Measurements from ENCODE around the gene RIT1. TPM values are rescaled to one million over a fixed set of nuclear protein-coding genes. Genes with fewer than 3 reads are reported as not detected.
A peak's percentile ranks its signal among the peaks of the same experiment; 100 is the strongest.

Gene RIT1
- total RNA-seq, 1 donor from 2014 or later: 34.3 TPM

GRCh38 chr1:155919801-155920200 lies 8.7 kb upstream of the RIT1 start:
- TF ChIP-seq, protein P1, sequence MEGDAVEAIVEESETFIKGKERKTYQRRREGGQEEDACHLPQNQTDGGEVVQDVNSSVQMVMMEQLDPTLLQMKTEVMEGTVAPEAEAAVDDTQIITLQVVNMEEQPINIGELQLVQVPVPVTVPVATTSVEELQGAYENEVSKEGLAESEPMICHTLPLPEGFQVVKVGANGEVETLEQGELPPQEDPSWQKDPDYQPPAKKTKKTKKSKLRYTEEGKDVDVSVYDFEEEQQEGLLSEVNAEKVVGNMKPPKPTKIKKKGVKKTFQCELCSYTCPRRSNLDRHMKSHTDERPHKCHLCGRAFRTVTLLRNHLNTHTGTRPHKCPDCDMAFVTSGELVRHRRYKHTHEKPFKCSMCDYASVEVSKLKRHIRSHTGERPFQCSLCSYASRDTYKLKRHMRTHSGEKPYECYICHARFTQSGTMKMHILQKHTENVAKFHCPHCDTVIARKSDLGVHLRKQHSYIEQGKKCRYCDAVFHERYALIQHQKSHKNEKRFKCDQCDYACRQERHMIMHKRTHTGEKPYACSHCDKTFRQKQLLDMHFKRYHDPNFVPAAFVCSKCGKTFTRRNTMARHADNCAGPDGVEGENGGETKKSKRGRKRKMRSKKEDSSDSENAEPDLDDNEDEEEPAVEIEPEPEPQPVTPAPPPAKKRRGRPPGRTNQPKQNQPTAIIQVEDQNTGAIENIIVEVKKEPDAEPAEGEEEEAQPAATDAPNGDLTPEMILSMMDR (IDR thresholded peaks at IDR 0.05; ENCODE audit: unreplicated experiment): no peak
- Mint-ChIP-seq H3K27ac (no peak overlapping the region), H3K9me3 (no peaks in the 10 kb centered on the region), H3K4me3 (no peak overlapping the region), H3K4me1 (no peaks in the 10 kb centered on the region), H3K27me3 (ENCODE audit: low read depth) (no peaks in the 10 kb centered on the region), H3K36me3 (peaks cover 37% of the 10 kb centered on the region)
- DNase-seq (ENCODE audit: low spot score in 2 of 2, unreplicated experiment in 2 of 2): no peak

- Mint-ChIP-seq H3K27ac (no peak overlapping the region), H3K36me3 (peaks cover 41% of the 10 kb centered on the region), H3K4me3 (no peak overlapping the region), H3K9me3 (no peaks in the 10 kb centered on the region), H3K4me1 (no peaks in the 10 kb centered on the region), H3K27me3 (ENCODE audit: low read depth) (no peaks in the 10 kb centered on the region)
- TF ChIP-seq, protein P1 (IDR thresholded peaks at IDR 0.05; ENCODE audit: unreplicated experiment): no peak
- DNase-seq (ENCODE audit: low spot score in 2 of 2, unreplicated experiment in 2 of 2): no peak
Measured at GRCh38 chr1:155918660-155919059, 7.5 kb upstream of the RIT1 start.

GRCh38 chr1:155913969-155914757 lies 3.0 kb upstream of the RIT1 start:
- Mint-ChIP-seq H3K4me1 (peaks cover 13% of the 10 kb centered on the region), H3K36me3 (peaks cover 22% of the 10 kb centered on the region), H3K27me3 (ENCODE audit: low read depth) (no peaks in the 10 kb centered on the region), H3K4me3 (no peak overlapping the region), H3K27ac (no peak overlapping the region), H3K9me3 (no peaks in the 10 kb centered on the region)
- TF ChIP-seq, protein P1 (IDR thresholded peaks at IDR 0.05; ENCODE audit: unreplicated experiment): no peak
- no peak for DNase-seq (ENCODE audit: low spot score in 2 of 2, unreplicated experiment in 2 of 2)

DNA sequence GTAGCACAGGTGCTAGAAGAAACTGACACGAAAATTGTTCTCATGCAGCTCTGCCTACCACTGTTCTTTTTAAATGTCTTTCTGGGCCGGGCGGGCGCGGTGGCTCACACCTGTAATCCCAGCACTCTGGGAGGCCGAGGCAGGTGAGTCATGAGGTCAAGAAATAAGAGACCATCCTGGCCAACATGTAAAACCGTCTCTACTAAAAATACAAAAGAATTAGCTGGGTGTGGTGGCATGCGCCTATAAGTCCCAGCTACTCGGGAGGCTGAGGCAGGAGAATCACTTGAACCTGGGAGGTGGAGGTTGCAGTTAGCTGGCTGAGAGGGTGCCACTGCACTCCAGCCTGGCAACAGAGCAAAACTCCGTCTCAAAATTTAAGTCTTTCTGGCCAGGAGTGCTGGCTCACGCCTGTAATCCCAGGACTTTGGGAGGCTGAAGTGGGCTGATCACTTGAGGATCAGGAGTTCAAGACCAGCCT lies 947 bp upstream of the RIT1 start:
- peak overlapping the region; percentile 97 for H3K4me3 Mint-ChIP-seq
- H3K36me3 Mint-ChIP-seq: peaks cover 22% of the 10 kb centered on the region
- H3K27ac Mint-ChIP-seq: peak overlapping the region; percentile 98
- peaks cover 13% of the 10 kb centered on the region for H3K4me1 Mint-ChIP-seq
- no peaks in the 10 kb centered on the region for H3K9me3 Mint-ChIP-seq
- no peak for DNase-seq (ENCODE audit: low spot score in 2 of 2, unreplicated experiment in 2 of 2)
- TF ChIP-seq, protein P1 (IDR thresholded peaks at IDR 0.05; ENCODE audit: unreplicated experiment): no peak
- H3K27me3 Mint-ChIP-seq (ENCODE audit: low read depth): no peaks in the 10 kb centered on the region

GRCh38 chr1:155910621-155911121 lies 478 bp downstream of the RIT1 start:
- peaks cover 17% of the 10 kb centered on the region for H3K36me3 Mint-ChIP-seq

More at GRCh38 chr1:155910621-155911121, 478 bp downstream of the RIT1 start:
- Mint-ChIP-seq H3K9me3 (no peaks in the 10 kb centered on the region), H3K4me1 (peaks cover 13% of the 10 kb centered on the region), H3K27me3 (ENCODE audit: low read depth) (no peaks in the 10 kb centered on the region), H3K4me3 (peak overlapping the region; percentile 97), H3K27ac (peak overlapping the region; percentile 98)
- DNase-seq (ENCODE audit: low spot score in 2 of 2, unreplicated experiment in 2 of 2): no peak
- TF ChIP-seq, protein P1 (IDR thresholded peaks at IDR 0.05; ENCODE audit: unreplicated experiment): no peak

All from mesothelial cell of epicardium (in vitro differentiated cells).